Karpas-422 (cell line): ENCODE results near the gene USP17L28. TPM values are rescaled to one million over a fixed set of nuclear protein-coding genes. Genes with fewer than 3 reads are reported as not detected.
"Not testable (repeated sequence)": the region's sequence is repeated elsewhere in the genome, so short reads cannot be mapped to it uniquely, and the experiment has no call there.

ENCODE experiments used
- DNase-seq: peaks from one replicate; pipeline ENCODE4 v3.0.0-alpha.2; 2015
- H2AFZ ChIP-seq: fragments of 200-600 bp; sonication (generic); 2 replicates; pipeline ENCODE4 v1.6.1; 2014; ENCODE audit warnings: antibody characterized with exemption, low read length, mixed read lengths
- H3K27ac ChIP-seq: fragments of 200-600 bp; sonication (generic); 2 replicates; pipeline ENCODE4 v1.5.1; 2014; ENCODE audit warnings: mild to moderate bottlenecking, low read length, moderate library complexity
- H3K27me3 ChIP-seq: fragments of 200-600 bp; sonication (generic); 2 replicates; pipeline ENCODE4 v1.6.1; 2014; ENCODE audit warnings: low read length, mixed read lengths
- H3K36me3 ChIP-seq: fragments of 200-600 bp; sonication (generic); 2 replicates; pipeline ENCODE4 v1.6.1; 2014; ENCODE audit warnings: low read length, mixed read lengths; ENCODE audit not compliant: insufficient read depth
- H3K4me1 ChIP-seq: fragments of 200-600 bp; sonication (generic); 2 replicates; pipeline ENCODE4 v1.6.1; 2014; ENCODE audit warnings: mild to moderate bottlenecking, low read length, mixed read lengths
- H3K4me2 ChIP-seq: fragments of 200-600 bp; sonication (generic); 2 replicates; pipeline ENCODE4 v1.6.1; 2014; ENCODE audit warnings: low read length, low read depth, mild to moderate bottlenecking; ENCODE audit not compliant: poor library complexity, severe bottlenecking
- H3K4me3 ChIP-seq: fragments of 200-600 bp; sonication (generic); 2 replicates; pipeline ENCODE4 v1.5.1; 2014; ENCODE audit warnings: mild to moderate bottlenecking, antibody characterized with exemption, low read length, mixed read lengths
- H3K79me2 ChIP-seq: fragments of 200-600 bp; sonication (generic); 2 replicates; pipeline ENCODE4 v1.6.1; 2014; ENCODE audit warnings: mild to moderate bottlenecking, low read length, mixed read lengths
- H3K9ac ChIP-seq: fragments of 200-600 bp; sonication (generic); 2 replicates; pipeline ENCODE4 v1.6.0; 2014; ENCODE audit warnings: low read length
- H3K9me2 ChIP-seq: fragments of 200-600 bp; sonication (generic), shearing (Covaris generic); replicated peaks from 2 replicates; pipeline ENCODE4 v1.6.0; 2014; ENCODE audit warnings: mild to moderate bottlenecking, low read length, moderate library complexity; ENCODE audit not compliant: insufficient read depth
- H3K9me3 ChIP-seq: fragments of 300-700, 200-600 bp; sonication (generic); 2 replicates; pipeline ENCODE4 v1.6.1; 2014; ENCODE audit warnings: low read length, mixed read lengths
- H4K20me1 ChIP-seq: fragments of 200-600 bp; sonication (generic); 2 replicates; pipeline ENCODE4 v1.6.1; 2014; ENCODE audit warnings: mild to moderate bottlenecking, antibody characterized with exemption, low read length, low read depth; ENCODE audit not compliant: insufficient read depth
- total RNA-seq: library from RNA; depleted of rRNA; stranded (reverse); fragments of >200 nt; shearing (Covaris generic); gene quantifications from 2 replicates; pipeline ENCODE4 v1.2.3, GENCODE V29; 2014; ENCODE audit warnings: low replicate concordance; rRNA removed

The USP17L28 gene
- total RNA-seq, 1 experiment from 2014 or later = not detected

DNA sequence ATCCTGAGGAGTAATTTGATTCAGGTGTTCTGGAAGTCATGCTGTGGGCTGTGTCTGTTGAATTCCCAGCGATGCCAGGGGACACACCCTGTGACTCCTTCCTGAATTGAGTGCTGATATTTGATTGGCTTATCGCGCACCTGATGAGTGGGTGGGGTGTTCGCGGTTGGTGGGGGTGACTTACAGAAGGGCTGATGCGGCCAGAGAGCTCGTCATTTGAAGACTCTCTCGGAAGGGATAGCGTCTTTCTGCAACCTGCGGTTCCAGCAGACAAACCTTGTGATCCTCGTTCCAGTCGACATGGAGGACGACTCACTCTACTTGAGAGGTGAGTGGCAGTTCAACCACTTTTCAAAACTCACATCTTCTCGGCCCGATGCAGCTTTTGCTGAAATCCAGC lies 4.6 kb downstream of the USP17L28 start, which contains the start of gene USP17L29:
Gene USP17L29 (plus strand): TSS at position 301 of the 400 bp plus-strand sequence. CDS start 0 bp downstream, at position 301.
- not testable (repeated sequence) for H3K9me3 ChIP-seq, H3K4me3 ChIP-seq, H3K36me3 ChIP-seq, H3K4me2 ChIP-seq, H4K20me1 ChIP-seq, H2AFZ ChIP-seq, H3K27me3 ChIP-seq, H3K79me2 ChIP-seq, H3K27ac ChIP-seq, H3K9me2 ChIP-seq, H3K9ac ChIP-seq, H3K4me1 ChIP-seq, DNase-seq

GRCh38 chr4:9362829-9363228 lies 14.1 kb downstream of the USP17L28 start, which contains the start of gene USP17L30:
TSS of gene USP17L30 (plus strand) at chr4:9363129. CDS start at chr4:9363129, 0 bp downstream.
- not testable (repeated sequence) for H3K27me3 ChIP-seq, H3K9me3 ChIP-seq, DNase-seq, H3K9me2 ChIP-seq, H3K4me2 ChIP-seq, H3K27ac ChIP-seq, H3K4me1 ChIP-seq, H3K4me3 ChIP-seq, H2AFZ ChIP-seq, H4K20me1 ChIP-seq, H3K36me3 ChIP-seq, H3K79me2 ChIP-seq, H3K9ac ChIP-seq

DNA sequence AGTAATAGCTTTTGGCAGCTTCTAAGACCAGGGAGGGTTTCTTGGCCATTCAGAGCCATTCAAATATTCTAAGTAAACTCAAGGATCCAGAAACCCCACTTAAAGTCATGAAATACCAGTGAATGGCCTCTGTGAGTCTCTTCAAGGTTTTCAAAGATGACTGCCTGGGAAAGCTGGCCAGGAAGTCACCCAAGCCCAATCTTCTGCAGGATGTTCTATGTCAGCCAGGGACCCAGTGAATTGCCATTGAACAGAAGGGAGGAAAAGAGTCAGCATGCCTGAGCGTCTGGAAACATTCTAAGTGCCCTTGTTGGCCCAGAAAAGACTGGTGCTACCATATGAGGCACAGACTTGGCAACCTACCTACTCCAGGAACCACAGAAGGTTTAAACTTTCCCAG lies 31.2 kb downstream of the USP17L28 start:
- H3K9me3 ChIP-seq, H3K79me2 ChIP-seq, H3K9me2 ChIP-seq, H4K20me1 ChIP-seq, H3K4me2 ChIP-seq, H3K27ac ChIP-seq, H3K36me3 ChIP-seq, DNase-seq, H3K27me3 ChIP-seq, H3K4me1 ChIP-seq, H3K9ac ChIP-seq, H2AFZ ChIP-seq, H3K4me3 ChIP-seq: not testable (repeated sequence)

DNA sequence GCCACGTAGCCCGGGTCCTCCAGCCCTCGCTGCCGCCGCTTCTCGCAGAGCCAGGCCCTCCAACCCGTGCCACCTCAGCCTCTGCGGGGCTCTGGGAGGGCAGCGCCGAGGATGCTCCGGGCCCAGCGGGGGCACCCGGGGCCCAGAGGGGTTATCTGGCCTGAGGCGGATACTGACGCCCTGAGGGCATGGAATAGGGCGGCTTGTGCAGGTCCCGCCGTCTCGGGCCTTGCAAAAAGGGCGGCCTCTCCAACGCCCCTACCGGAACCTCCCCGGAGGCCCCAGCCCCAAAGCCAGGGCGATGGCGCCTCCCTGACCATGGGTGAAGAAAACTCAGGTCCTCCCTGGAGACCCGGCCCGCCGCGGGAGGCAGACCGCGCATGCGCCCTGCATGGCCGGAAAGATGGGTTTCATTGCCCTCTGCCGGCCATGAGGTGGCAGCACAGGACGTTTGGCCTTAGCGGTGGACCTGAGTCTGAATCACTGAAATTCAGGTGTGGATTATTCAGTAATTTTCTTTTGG lies 32.4 kb downstream of the USP17L28 start:
- not testable (repeated sequence) for H3K27ac ChIP-seq, H3K79me2 ChIP-seq, H3K27me3 ChIP-seq, H3K9me3 ChIP-seq, DNase-seq, H3K36me3 ChIP-seq, H3K4me3 ChIP-seq, H3K4me1 ChIP-seq, H3K9me2 ChIP-seq, H3K9ac ChIP-seq, H2AFZ ChIP-seq, H4K20me1 ChIP-seq, H3K4me2 ChIP-seq

- Histone ChIP-seq H3K79me2 (no peaks in the 10 kb centered on the region), H4K20me1 (no peaks in the 10 kb centered on the region), H2AFZ (no peak overlapping the region), H3K27ac (no peak overlapping the region), H3K4me2 (no peak overlapping the region), H3K4me1 (no peaks in the 10 kb centered on the region), H3K9ac (no peak overlapping the region), H3K9me2 (no peaks in the 10 kb centered on the region), H3K4me3 (no peak overlapping the region), H3K27me3 (no peaks in the 10 kb centered on the region), H3K9me3 (no peaks in the 10 kb centered on the region), H3K36me3 (no peaks in the 10 kb centered on the region)
- no peak for DNase-seq
Measured at GRCh38 chr4:9384126-9384525, 35.4 kb downstream of the USP17L28 start.

- not testable (repeated sequence) for H3K27ac ChIP-seq, H3K27me3 ChIP-seq, H3K9me2 ChIP-seq, H2AFZ ChIP-seq, H3K79me2 ChIP-seq, H3K9ac ChIP-seq, H3K4me2 ChIP-seq, H4K20me1 ChIP-seq, DNase-seq, H3K36me3 ChIP-seq, H3K4me3 ChIP-seq, H3K9me3 ChIP-seq, H3K4me1 ChIP-seq
Measured at GRCh38 chr4:9389001-9389400, 40.3 kb downstream of the USP17L28 start.

Other genes with a start within 250 kb of the USP17L28 start
- not detected in 2 replicates for gene FAM90A26, start 178.5 kb upstream of the USP17L28 start, total RNA-seq
- gene USP17L10, start 138.2 kb upstream of the USP17L28 start, total RNA-seq = not detected in 2 replicates
- not detected in 2 replicates for gene USP17L11, start 133.5 kb upstream of the USP17L28 start, total RNA-seq
- gene USP17L12, start 128.7 kb upstream of the USP17L28 start, total RNA-seq = not detected in 2 replicates
- gene USP17L13, start 124.0 kb upstream of the USP17L28 start, total RNA-seq = not detected in 2 replicates
- not detected in 2 replicates for gene USP17L15, start 114.5 kb upstream of the USP17L28 start, total RNA-seq
- gene USP17L17, start 105.0 kb upstream of the USP17L28 start, total RNA-seq = not detected in 2 replicates
- gene USP17L18, start 100.3 kb upstream of the USP17L28 start, total RNA-seq = not detected in 2 replicates
- gene USP17L19, start 95.5 kb upstream of the USP17L28 start, total RNA-seq = not detected in 2 replicates
- not detected in 2 replicates for gene USP17L20, start 90.8 kb upstream of the USP17L28 start, total RNA-seq
- gene USP17L21, start 86.0 kb upstream of the USP17L28 start, total RNA-seq = not detected in 2 replicates
- gene USP17L22, start 81.3 kb upstream of the USP17L28 start, total RNA-seq = not detected in 2 replicates
- not detected in 2 replicates for gene USP17L24, start 23.7 kb upstream of the USP17L28 start, total RNA-seq
- not detected in 2 replicates for gene USP17L25, start 19.0 kb upstream of the USP17L28 start, total RNA-seq
- gene USP17L26, start 14.2 kb upstream of the USP17L28 start, total RNA-seq = not detected in 2 replicates
- gene USP17L5, start 9.5 kb upstream of the USP17L28 start, total RNA-seq = not detected in 2 replicates
- gene USP17L27, start 4.7 kb upstream of the USP17L28 start, total RNA-seq = not detected in 2 replicates
- gene USP17L29, start 4.7 kb downstream of the USP17L28 start, total RNA-seq = not detected in 2 replicates
- gene USP17L30, start 14.2 kb downstream of the USP17L28 start, total RNA-seq = not detected in 2 replicates
- not detected in 2 replicates for gene DEFB131A, start 95.5 kb downstream of the USP17L28 start, total RNA-seq